Activated naive CD8-positive, alpha-beta T cell treated with anti-CD3 and anti-CD28 coated beads, Interleukin-2, amount 10 ng/mL, durations not matched to agents 7 days and 5 days (primary cell): Measurements from ENCODE around the gene ERAL1. TPM values are rescaled to one million over a fixed set of nuclear protein-coding genes. Genes with fewer than 3 reads are reported as not detected.
"Not testable (repeated sequence)": the region's sequence is repeated elsewhere in the genome, so short reads cannot be mapped to it uniquely, and the experiment has no call there.

Experiments
- ATAC-seq: fragments of 150-1000 bp; cut with Tn5 transposase; one replicate; pipeline ENCODE4 v1.10.0; 2021; ENCODE audit warnings: low read depth, moderate library complexity
- POLR2A ChIA-PET: fragments of 350-600 bp; sonication (Branson Sonifier 250); formaldehyde crosslinking; loops from one replicate; lab custom pipeline; 2021; ENCODE audit warnings: antibody characterized with exemption; lab: Charles Lee
- DNase-seq: peaks from one replicate; pipeline ENCODE4 v3.0.0; 2021
- H3K27ac Mint-ChIP-seq: one replicate; pipeline ENCODE4 v1.8.0; 2022; ENCODE audit warnings: mild to moderate bottlenecking, mixed read lengths
- H3K27me3 Mint-ChIP-seq: one replicate; pipeline ENCODE4 v1.8.0; 2022; ENCODE audit warnings: mild to moderate bottlenecking, moderate library complexity, mixed read lengths
- H3K36me3 Mint-ChIP-seq: one replicate; pipeline ENCODE4 v1.8.0; 2021; ENCODE audit warnings: mild to moderate bottlenecking, mixed read lengths
- H3K4me1 Mint-ChIP-seq: one replicate; pipeline ENCODE4 v1.8.0; 2021; ENCODE audit warnings: mixed read lengths
- H3K4me3 Mint-ChIP-seq: one replicate; pipeline ENCODE4 v1.8.0; 2022; ENCODE audit warnings: mild to moderate bottlenecking, moderate library complexity, mixed read lengths
- H3K9me3 Mint-ChIP-seq: one replicate; pipeline ENCODE4 v1.8.0; 2021; ENCODE audit warnings: mixed read lengths
- total RNA-seq, 2 experiments: library from RNA; stranded (reverse); gene quantifications; one replicate each; pipeline ENCODE4 v1.2.3, GENCODE V29; 2021

The ERAL1 gene
- total RNA-seq, 2 experiments from 2014 or later: 34.3 to 37.6 TPM

DNA sequence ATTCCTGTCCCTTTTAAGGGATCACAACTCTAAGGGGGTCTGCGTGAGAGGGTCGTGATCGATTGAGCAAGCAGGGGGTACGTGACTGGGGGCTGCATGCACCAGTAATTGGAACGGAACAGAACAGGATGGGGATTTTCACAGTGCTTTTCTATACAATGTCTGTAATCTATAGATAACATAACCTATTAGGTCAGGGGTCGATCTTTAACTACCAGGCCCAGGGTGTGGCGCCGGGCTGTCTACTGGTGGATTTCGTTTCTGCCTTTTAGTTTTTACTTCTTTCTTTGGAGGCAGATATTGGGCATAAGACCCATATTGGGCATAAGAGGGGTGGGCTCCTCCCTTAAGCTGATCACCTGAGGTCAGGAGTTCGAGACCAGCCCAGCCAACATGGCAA lies 18.3 kb upstream of the ERAL1 start:
- POLR2A ChIA-PET, H3K9me3 Mint-ChIP-seq, H3K27me3 Mint-ChIP-seq, H3K27ac Mint-ChIP-seq, H3K4me3 Mint-ChIP-seq, ATAC-seq: not testable (repeated sequence)
- H3K36me3 Mint-ChIP-seq: peaks cover 13% of the 10 kb centered on the region
- peak; percentile 10 for DNase-seq
- H3K4me1 Mint-ChIP-seq: peaks cover 18% of the 10 kb centered on the region

DNA sequence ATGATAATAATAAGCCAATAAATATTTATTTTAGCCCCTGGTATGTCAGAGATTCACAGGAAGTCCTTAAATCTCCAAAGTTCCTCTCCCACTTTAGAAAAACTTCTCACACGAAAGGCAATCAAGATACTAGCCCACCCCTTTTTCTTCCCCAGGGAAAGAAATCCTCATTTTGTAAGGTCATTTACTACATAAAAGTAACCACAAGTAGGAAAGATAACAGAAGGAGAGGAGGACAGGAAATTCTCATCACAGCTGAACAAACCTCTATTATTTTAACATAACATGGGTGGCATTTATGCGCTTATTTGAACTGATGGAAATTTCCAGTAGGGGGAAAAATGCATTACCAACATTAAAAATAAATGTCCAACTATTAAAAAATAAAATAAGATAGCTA lies 15.6 kb upstream of the ERAL1 start:
- no peak for ATAC-seq
- Mint-ChIP-seq H3K27ac (peak overlapping the region; percentile 60), H3K4me3 (peak overlapping the region; percentile 30), H3K4me1 (peaks cover 23% of the 10 kb centered on the region), H3K9me3 (no peaks in the 10 kb centered on the region), H3K27me3 (no peaks in the 10 kb centered on the region), H3K36me3 (peaks cover 7% of the 10 kb centered on the region)
- DNase-seq: no peak
- POLR2A ChIA-PET: no interaction called here

GRCh38 chr17:28841901-28842281 lies 12.9 kb upstream of the ERAL1 start:
- H3K36me3 Mint-ChIP-seq: peaks cover 5% of the 10 kb centered on the region
- H3K9me3 Mint-ChIP-seq: no peaks in the 10 kb centered on the region
- DNase-seq (no peak), ATAC-seq (peak; percentile 18)
- no peaks in the 10 kb centered on the region for H3K27me3 Mint-ChIP-seq
- peak overlapping the region; percentile 97 for H3K27ac Mint-ChIP-seq
- H3K4me1 Mint-ChIP-seq: peaks cover 21% of the 10 kb centered on the region
- POLR2A ChIA-PET: interaction anchor here (0.7 to 3.0 kb wide), 14 partner anchors 20 to 131 kb away, joined by 3 to 15 read pairs (median 4); partner anchors contain the start of genes DHRS13, FLOT2, NEK8 and PROCA1
- H3K4me3 Mint-ChIP-seq: peak overlapping the region; percentile 100

DNA sequence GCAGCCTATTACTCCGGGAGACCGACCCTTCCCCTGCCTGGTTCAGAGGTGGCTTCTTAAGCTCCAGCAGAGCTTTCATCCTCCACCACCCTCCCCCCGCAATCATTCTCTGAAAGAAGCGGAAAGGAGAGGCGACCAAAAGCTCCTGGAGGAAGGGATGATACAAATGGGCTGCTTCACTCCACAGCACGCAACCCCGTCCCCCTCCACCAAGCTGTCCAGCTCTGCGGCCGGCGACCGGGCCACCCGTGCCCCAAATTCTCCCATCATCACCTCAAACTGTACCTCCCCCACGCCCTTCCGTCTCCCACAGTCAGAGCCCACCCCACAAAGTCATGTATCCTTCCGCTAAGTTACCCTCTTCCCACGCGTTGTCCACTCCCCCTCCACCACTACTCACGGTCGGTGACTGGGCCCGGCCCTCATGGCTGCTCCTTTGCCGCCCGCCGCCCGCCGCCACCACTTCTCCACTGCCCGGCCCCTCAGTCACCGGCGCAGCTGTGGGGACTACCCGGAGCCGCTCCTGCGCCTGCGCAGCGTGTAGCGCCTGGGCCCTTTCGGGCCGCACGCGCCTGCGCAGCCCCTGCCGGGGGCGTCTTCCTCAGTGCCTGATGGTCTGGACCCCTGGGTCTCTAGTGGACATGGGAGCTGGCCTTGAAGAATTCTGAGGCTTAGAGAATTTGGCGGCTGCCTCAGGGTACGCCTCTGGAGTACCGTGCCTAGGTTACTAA lies 12.4 kb upstream of the ERAL1 start, which contains the start of gene FAM222B:
Gene FAM222B (minus strand): TSS at position 509 of the 731 bp plus-strand sequence. CDS start 76,123 bp downstream, outside the sequence.
- Mint-ChIP-seq H3K4me1 (peaks cover 21% of the 10 kb centered on the region), H3K27me3 (no peaks in the 10 kb centered on the region), H3K27ac (peak within 1 kb of the TSS; percentile 97), H3K4me3 (peak within 1 kb of the TSS; percentile 100), H3K9me3 (no peaks in the 10 kb centered on the region), H3K36me3 (peaks cover 5% of the 10 kb centered on the region)
- POLR2A ChIA-PET: interaction anchor here (0.7 to 3.0 kb wide), 16 partner anchors 21 to 131 kb away, joined by 3 to 15 read pairs (median 3); partner anchors contain the start of genes DHRS13, FLOT2, NEK8 and PHF12
- peak; percentile 99 for ATAC-seq
- DNase-seq: peak; percentile 91

DNA sequence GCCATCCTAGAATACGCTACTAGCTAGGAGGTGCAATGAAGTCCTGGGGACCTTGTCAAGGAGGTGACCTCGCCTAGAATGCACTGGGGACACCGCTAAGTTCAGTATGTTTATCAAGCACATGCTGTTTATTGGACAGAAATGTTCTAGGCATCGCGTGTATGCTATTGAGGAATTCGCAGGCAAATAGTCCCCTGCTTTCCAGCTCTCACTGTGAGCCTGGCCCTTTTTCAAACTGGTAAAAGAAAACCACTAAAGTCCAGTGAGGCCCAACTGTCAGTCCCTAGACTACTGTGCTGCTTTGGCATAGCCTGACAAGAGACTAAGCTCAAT lies 11.0 kb upstream of the ERAL1 start:
- ATAC-seq (no peak), DNase-seq (peak; percentile 11)
- H3K4me1 Mint-ChIP-seq: peaks cover 22% of the 10 kb centered on the region
- H3K4me3 Mint-ChIP-seq: peak overlapping the region; percentile 50
- H3K36me3 Mint-ChIP-seq: peaks cover 5% of the 10 kb centered on the region
- peak overlapping the region; percentile 48 for H3K27ac Mint-ChIP-seq
- H3K27me3 Mint-ChIP-seq: no peaks in the 10 kb centered on the region
- H3K9me3 Mint-ChIP-seq: no peaks in the 10 kb centered on the region
- POLR2A ChIA-PET: interaction anchor here (0.6 to 3.0 kb wide), 3 partner anchors 49 to 56 kb away, joined by 4 to 15 read pairs (median 5); partner anchors contain the start of gene FLOT2

GRCh38 chr17:28846231-28846630 lies 8.6 kb upstream of the ERAL1 start:
- H3K36me3 Mint-ChIP-seq: peaks cover 3% of the 10 kb centered on the region
- peaks cover 15% of the 10 kb centered on the region for H3K4me1 Mint-ChIP-seq
- DNase-seq: no peak
- no peak overlapping the region for H3K27ac Mint-ChIP-seq
- POLR2A ChIA-PET: interaction anchor here (1.7 kb wide), 1 partner anchor 35 kb away, joined by 6 read pairs; no protein-coding TSS in a partner anchor
- H3K9me3 Mint-ChIP-seq: no peaks in the 10 kb centered on the region
- no peak for ATAC-seq
- no peak overlapping the region for H3K4me3 Mint-ChIP-seq
- H3K27me3 Mint-ChIP-seq: no peaks in the 10 kb centered on the region

DNA sequence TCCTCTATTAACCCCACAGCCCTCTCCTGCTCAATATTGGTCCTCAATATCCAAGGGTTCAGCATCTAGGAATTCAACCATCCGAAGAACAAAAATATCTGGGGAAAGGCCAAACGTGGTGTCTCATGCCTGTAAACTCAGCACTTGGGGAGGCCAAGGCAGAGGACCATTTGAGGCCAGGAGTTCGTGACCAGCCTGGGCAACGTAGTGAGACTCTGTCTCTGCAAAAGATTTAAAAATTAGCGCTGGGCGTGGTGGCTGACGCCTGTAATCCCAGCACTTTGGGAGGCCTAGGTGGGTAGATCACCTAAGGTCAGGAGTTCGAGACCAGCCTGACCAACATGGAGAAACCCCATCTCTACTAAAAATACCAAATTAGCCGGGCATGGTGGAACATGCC lies 8.1 kb upstream of the ERAL1 start:
- DNase-seq, H3K27me3 Mint-ChIP-seq, POLR2A ChIA-PET, H3K4me3 Mint-ChIP-seq, H3K36me3 Mint-ChIP-seq, ATAC-seq, H3K27ac Mint-ChIP-seq, H3K9me3 Mint-ChIP-seq: not testable (repeated sequence)
- peaks cover 14% of the 10 kb centered on the region for H3K4me1 Mint-ChIP-seq

DNA sequence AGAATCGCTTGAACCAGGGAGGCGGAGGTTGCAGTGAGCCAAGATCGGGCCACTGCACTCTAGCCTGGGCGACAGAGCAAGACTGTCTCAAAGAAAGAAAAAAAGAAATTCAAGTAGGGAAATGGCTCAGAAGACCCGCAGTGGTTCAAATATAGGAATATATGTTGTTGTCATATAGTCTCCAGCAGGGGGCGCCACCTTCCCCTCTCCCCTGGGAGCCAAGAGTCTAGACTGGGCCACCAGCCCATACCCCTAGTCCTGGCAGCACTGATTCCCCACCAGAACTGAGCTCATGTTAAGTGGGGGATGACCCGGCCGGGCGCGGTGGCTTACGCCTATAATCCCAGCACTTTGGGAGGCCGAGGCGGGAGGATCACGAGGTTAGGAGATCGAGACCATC lies 6.1 kb upstream of the ERAL1 start:
- H3K4me1 Mint-ChIP-seq, H3K27me3 Mint-ChIP-seq, H3K4me3 Mint-ChIP-seq, H3K36me3 Mint-ChIP-seq, H3K9me3 Mint-ChIP-seq, H3K27ac Mint-ChIP-seq: not testable (repeated sequence)
- POLR2A ChIA-PET: interaction anchor here (1.8 to 2.1 kb wide), 2 partner anchors 54 to 103 kb away, joined by 4 to 10 read pairs; partner anchors contain the start of genes DHRS13 and PHF12
- peak; percentile 78 for ATAC-seq
- DNase-seq: peak; percentile 73

DNA sequence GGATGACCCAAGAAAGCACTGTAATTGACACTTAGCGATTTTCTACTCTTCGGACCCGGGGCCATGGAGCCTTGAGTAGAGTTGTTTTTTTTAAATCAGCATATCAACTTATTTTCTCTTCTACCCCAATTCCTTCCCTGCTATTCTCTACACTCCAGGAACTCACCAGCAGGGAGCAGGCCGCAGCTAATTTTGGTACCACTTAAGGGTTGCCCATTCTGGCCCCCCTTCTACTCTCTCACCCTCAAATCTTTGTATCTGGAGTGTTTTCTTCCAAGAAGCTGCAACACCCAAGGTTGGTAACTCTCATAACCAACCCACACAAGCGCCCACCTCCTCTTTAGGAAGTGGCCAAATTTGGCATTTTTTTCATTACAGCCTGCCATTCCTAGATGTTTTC lies 5.5 kb upstream of the ERAL1 start:
- ATAC-seq (peak; percentile 65), DNase-seq (no peak)
- no peak overlapping the region for H3K27ac Mint-ChIP-seq
- H3K4me3 Mint-ChIP-seq: no peak overlapping the region
- H3K4me1 Mint-ChIP-seq: peaks cover 7% of the 10 kb centered on the region
- POLR2A ChIA-PET: interaction anchor here (1.8 to 2.1 kb wide), 2 partner anchors 53 to 103 kb away, joined by 4 to 10 read pairs; partner anchors contain the start of genes DHRS13 and PHF12
- H3K36me3 Mint-ChIP-seq: no peaks in the 10 kb centered on the region
- H3K9me3 Mint-ChIP-seq: no peaks in the 10 kb centered on the region
- no peaks in the 10 kb centered on the region for H3K27me3 Mint-ChIP-seq

GRCh38 chr17:28853295-28853694 lies 1.5 kb upstream of the ERAL1 start:
- Mint-ChIP-seq H3K4me1 (peaks cover 18% of the 10 kb centered on the region), H3K4me3 (no peak overlapping the region), H3K9me3 (no peaks in the 10 kb centered on the region), H3K27ac (no peak overlapping the region), H3K36me3 (peaks cover 5% of the 10 kb centered on the region), H3K27me3 (no peaks in the 10 kb centered on the region)
- ATAC-seq: no peak
- DNase-seq: no peak
- POLR2A ChIA-PET: interaction anchor here (0.7 kb wide), 1 partner anchor 49 kb away, joined by 5 read pairs; no protein-coding TSS in a partner anchor

- Mint-ChIP-seq H3K27ac (peak overlapping the region; percentile 86), H3K27me3 (no peaks in the 10 kb centered on the region), H3K9me3 (no peaks in the 10 kb centered on the region), H3K4me1 (peaks cover 14% of the 10 kb centered on the region), H3K4me3 (peak overlapping the region; percentile 92), H3K36me3 (peaks cover 8% of the 10 kb centered on the region)
- DNase-seq (no peak), ATAC-seq (no peak)
- POLR2A ChIA-PET: interaction anchor here (0.7 to 1.0 kb wide), 4 partner anchors 13 to 57 kb away, joined by 3 to 4 read pairs (median 4); no protein-coding TSS in a partner anchor
Observed at GRCh38 chr17:28855336-28855679, 492 bp downstream of the ERAL1 start.

DNA sequence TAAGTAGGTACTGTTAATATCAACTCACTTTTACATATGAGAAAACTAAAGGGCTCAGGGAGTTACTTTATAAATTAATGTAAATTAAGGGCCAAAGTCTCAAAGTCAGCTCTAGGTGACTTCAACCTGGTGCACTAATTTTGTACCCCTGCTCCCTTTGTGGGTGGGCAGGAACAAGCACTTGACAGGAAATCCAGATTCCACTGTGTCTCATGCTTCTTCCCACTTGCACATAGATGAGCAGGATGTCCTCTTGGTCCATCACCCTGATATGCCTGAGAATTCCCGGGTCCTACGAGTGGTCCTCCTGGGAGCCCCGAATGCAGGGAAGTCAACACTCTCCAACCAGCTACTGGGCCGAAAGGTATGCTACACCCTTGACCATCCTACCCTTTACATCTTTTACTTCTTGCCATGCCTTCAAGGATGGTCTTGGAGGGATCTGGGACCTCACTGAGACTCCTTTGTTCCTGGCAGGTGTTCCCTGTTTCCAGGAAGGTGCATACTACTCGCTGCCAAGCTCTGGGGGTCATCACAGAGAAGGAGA lies 1.3 kb downstream of the ERAL1 start:
- Mint-ChIP-seq H3K9me3 (no peaks in the 10 kb centered on the region), H3K27ac (peak overlapping the region; percentile 6), H3K4me1 (peaks cover 14% of the 10 kb centered on the region), H3K36me3 (peaks cover 10% of the 10 kb centered on the region), H3K27me3 (no peaks in the 10 kb centered on the region), H3K4me3 (peak overlapping the region; percentile 92)
- ATAC-seq: no peak
- DNase-seq: no peak
- POLR2A ChIA-PET: interaction anchor here (0.7 to 1.0 kb wide), 6 partner anchors 12 to 129 kb away, joined by 3 to 4 read pairs (median 4); partner anchors contain the start of gene FLOT2
